Lower leg skin (tissue), 3 donors: Measurements from ENCODE around the gene AHCY.

Source experiments
- POLR2A ChIP-seq, 2 donors: fragments of 450-650 bp; IDR thresholded peaks; one replicate each; pipeline ENCODE4 v1.6.1; 2016 to 2017; ENCODE audit warnings: antibody characterized with exemption in 2 of 2, mild to moderate bottlenecking in 1 of 2, moderate library complexity in 1 of 2
- TF ChIP-seq, protein P1 (sequence below), 3 donors: fragments of 450-650 bp; IDR thresholded peaks; one replicate each; pipeline ENCODE4 v1.5.1; 2016; ENCODE audit warnings: antibody characterized with exemption in 3 of 3, mild to moderate bottlenecking in 3 of 3, moderate library complexity in 2 of 3

DNA sequence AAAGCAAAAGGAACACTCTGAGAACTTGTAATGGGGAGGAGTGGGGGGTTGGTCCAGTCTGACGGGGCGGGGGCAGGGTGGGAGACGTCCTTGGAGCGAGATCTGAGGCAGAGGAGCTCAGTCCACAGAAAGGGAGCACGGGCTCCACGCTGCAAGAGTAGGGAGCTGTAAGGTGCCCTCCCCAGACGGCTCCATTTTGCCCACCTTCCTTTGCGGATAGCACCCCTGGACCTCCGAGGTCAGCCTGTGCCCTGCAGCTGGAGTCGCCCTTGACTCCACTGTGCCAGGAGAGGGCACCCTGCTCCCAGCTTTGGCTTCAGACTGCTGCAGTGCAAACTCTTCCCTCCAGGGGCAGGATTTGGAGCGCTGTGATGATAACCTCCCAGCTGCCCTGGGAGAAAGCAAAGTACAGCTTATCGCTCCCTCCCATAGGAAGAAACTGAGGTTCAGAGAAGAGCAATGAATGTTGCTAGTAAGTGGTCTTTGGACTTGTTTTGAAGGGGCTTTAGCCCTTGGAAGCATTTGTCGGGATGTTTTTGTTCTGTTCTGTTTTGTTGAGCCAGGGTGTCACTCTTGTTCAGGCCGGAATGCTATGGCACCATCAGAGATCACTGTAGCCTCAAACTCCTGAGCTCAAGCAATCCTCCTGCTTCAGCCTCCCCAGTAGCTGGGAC lies 9.5 kb upstream of the AHCY start:
- TF ChIP-seq, protein P1, sequence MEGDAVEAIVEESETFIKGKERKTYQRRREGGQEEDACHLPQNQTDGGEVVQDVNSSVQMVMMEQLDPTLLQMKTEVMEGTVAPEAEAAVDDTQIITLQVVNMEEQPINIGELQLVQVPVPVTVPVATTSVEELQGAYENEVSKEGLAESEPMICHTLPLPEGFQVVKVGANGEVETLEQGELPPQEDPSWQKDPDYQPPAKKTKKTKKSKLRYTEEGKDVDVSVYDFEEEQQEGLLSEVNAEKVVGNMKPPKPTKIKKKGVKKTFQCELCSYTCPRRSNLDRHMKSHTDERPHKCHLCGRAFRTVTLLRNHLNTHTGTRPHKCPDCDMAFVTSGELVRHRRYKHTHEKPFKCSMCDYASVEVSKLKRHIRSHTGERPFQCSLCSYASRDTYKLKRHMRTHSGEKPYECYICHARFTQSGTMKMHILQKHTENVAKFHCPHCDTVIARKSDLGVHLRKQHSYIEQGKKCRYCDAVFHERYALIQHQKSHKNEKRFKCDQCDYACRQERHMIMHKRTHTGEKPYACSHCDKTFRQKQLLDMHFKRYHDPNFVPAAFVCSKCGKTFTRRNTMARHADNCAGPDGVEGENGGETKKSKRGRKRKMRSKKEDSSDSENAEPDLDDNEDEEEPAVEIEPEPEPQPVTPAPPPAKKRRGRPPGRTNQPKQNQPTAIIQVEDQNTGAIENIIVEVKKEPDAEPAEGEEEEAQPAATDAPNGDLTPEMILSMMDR (IDR thresholded peaks at IDR 0.05) = peak in 1 of 3 donors; percentile 99
- no peak for TF ChIP-seq POLR2A (IDR thresholded peaks at IDR 0.05)
